Caco-2 (cell line): ENCODE data around the gene LRRFIP1. TPM values are rescaled to one million over a fixed set of nuclear protein-coding genes. Genes with fewer than 3 reads are reported as not detected.

Source experiments
- BruUV-seq: library from RNA; stranded (reverse); fragments of 400-500 nt; replicated peaks from 2 replicates; lab custom pipeline; 2021; lab: Mats Ljungman, UMichigan
- CTCF ChIA-PET: fragments of 300-600 bp; sonication (Branson Sonifier 250); formaldehyde crosslinking; loops from one replicate; lab custom pipeline; 2022; ENCODE audit warnings: antibody characterized with exemption; lab: Charles Lee
- POLR2A ChIA-PET: fragments of 300-600 bp; sonication (Branson Sonifier 250); formaldehyde crosslinking; loops from one replicate; lab custom pipeline; 2022; ENCODE audit warnings: antibody characterized with exemption; lab: Charles Lee
- DNase-seq, 2 experiments: peaks; one replicate each; pipeline versions ENCODE4 v3.0.0 to v3.0.0-alpha.2; 2020 to 2022
- H3K27me3 ChIP-seq: replicated peaks from 2 replicates; pipeline ENCODE4 v1.6.0; 2011; ENCODE audit warnings: low read length; ENCODE audit not compliant: control insufficient read depth, insufficient read depth
- H3K36me3 ChIP-seq: 2 replicates; pipeline ENCODE4 v1.5.1; 2011; ENCODE audit warnings: low read length; ENCODE audit not compliant: control insufficient read depth, insufficient read depth
- H3K4me1 ChIP-seq: fragments of 250-450 bp; sonication (Bioruptor Pico); 2 replicates; pipeline ENCODE4 v1.5.1; 2020; ENCODE audit warnings: mild to moderate bottlenecking
- H3K4me3 ChIP-seq: 2 replicates; pipeline ENCODE4 v1.5.1; 2011; ENCODE audit warnings: low read depth, mild to moderate bottlenecking, control low read depth, low read length
- H3K9me3 ChIP-seq: fragments of 250-450 bp; sonication (Bioruptor Pico); 2 replicates; pipeline ENCODE4 v1.5.1; 2020; ENCODE audit warnings: mild to moderate bottlenecking, moderate library complexity
- H3K27ac Mint-ChIP-seq: one replicate; pipeline ENCODE4 v1.8.0; 2022; ENCODE audit warnings: mixed read lengths; ENCODE audit not compliant: unreplicated experiment
- H3K27me3 Mint-ChIP-seq: one replicate; pipeline ENCODE4 v1.8.0; 2022; ENCODE audit warnings: mixed read lengths; ENCODE audit not compliant: insufficient read depth, unreplicated experiment
- H3K36me3 Mint-ChIP-seq: one replicate; pipeline ENCODE4 v1.8.0; 2022; ENCODE audit warnings: mild to moderate bottlenecking, mixed read lengths; ENCODE audit not compliant: insufficient read depth, unreplicated experiment
- H3K4me1 Mint-ChIP-seq: one replicate; pipeline ENCODE4 v1.8.0; 2022; ENCODE audit warnings: low read depth, mixed read lengths; ENCODE audit not compliant: unreplicated experiment
- H3K4me3 Mint-ChIP-seq: one replicate; pipeline ENCODE4 v1.8.0; 2022; ENCODE audit warnings: mild to moderate bottlenecking, moderate library complexity, mixed read lengths; ENCODE audit not compliant: unreplicated experiment
- H3K9me3 Mint-ChIP-seq: one replicate; pipeline ENCODE4 v1.8.0; 2022; ENCODE audit warnings: mixed read lengths; ENCODE audit not compliant: unreplicated experiment
- CTCF ChIP-seq, 2 experiments: fragments of 200-600 bp in 1 of 2; IDR thresholded peaks; 1 replicate in 1 of 2; 2 replicates in 1 of 2; pipeline versions ENCODE4 v1.5.1 to v1.8.0; 2011 to 2022; ENCODE audit warnings: antibody characterized with exemption in 1 of 2, control low read depth in 1 of 2, inconsistent platforms in 1 of 2, low read depth in 1 of 2, low read length in 1 of 2, mild to moderate bottlenecking in 1 of 2, moderate library complexity in 1 of 2; ENCODE audit not compliant: insufficient read depth in 1 of 2, severe bottlenecking in 1 of 2, unreplicated experiment in 1 of 2
- intact Hi-C: fragments of 100-400 bp; cut with micrococcal nuclease; formaldehyde crosslinking; loops from one replicate; pipeline ENCODE4 v1.10.0; 2022; ENCODE audit not compliant: unreplicated experiment
- total RNA-seq: library from RNA; stranded (reverse); gene quantifications from 2 replicates; pipeline ENCODE4 v1.2.3, GENCODE V29; 2022

LRRFIP1 gene
- total RNA-seq, 1 experiment from 2014 or later = 37.1 TPM

- no TSS peak for BruUV-seq
- Histone ChIP-seq H3K9me3 (0 out of 2 replicates have a peak, but pooled peaks cover 3% of the 10 kb centered on the region), H3K36me3 (no peaks in the 10 kb centered on the region), H3K4me1 (no peaks in the 10 kb centered on the region), H3K4me3 (no peak overlapping the region), H3K27me3 (no peaks in the 10 kb centered on the region)
- intact Hi-C loops = no loop called here
- no peaks in the 10 kb centered on the region for H3K27me3 Mint-ChIP-seq
- no peak overlapping the region for H3K4me3 Mint-ChIP-seq
- H3K27ac Mint-ChIP-seq = no peak overlapping the region
- H3K36me3 Mint-ChIP-seq = peaks cover 5% of the 10 kb centered on the region
- no peaks in the 10 kb centered on the region for H3K4me1 Mint-ChIP-seq
- POLR2A ChIA-PET = no interaction called here
- peaks cover 9% of the 10 kb centered on the region for H3K9me3 Mint-ChIP-seq
- DNase-seq = no peak
- no peak for TF ChIP-seq CTCF (IDR thresholded peaks at IDR 0.05; ENCODE audit: insufficient read depth in 1 of 2, low read depth in 1 of 2, low read length in 1 of 2, severe bottlenecking in 1 of 2, unreplicated experiment in 1 of 2)
- CTCF ChIA-PET = no interaction called here
These were observed 10.8 kb downstream of the LRRFIP1 start for GRCh38 chr2:237638176-237638575.

GRCh38 chr2:237639052-237639835, 11.9 kb downstream of the LRRFIP1 start:
- ChIA-PET POLR2A (no interaction called here), CTCF (no interaction called here)
- H3K4me1 ChIP-seq = no peaks in the 10 kb centered on the region
- no peaks in the 10 kb centered on the region for H3K36me3 ChIP-seq
- Mint-ChIP-seq H3K27me3 (no peaks in the 10 kb centered on the region), H3K36me3 (peaks cover 5% of the 10 kb centered on the region), H3K27ac (no peak overlapping the region), H3K4me1 (no peaks in the 10 kb centered on the region), H3K9me3 (peaks cover 9% of the 10 kb centered on the region), H3K4me3 (no peak overlapping the region)
- no TSS peak for BruUV-seq
- 0 out of 2 replicates have a peak, but pooled peaks cover 3% of the 10 kb centered on the region for H3K9me3 ChIP-seq
- intact Hi-C loops = no loop called here
- no peak for DNase-seq
- no peaks in the 10 kb centered on the region for H3K27me3 ChIP-seq
- no peak for TF ChIP-seq CTCF (IDR thresholded peaks at IDR 0.05; ENCODE audit: insufficient read depth in 1 of 2, low read depth in 1 of 2, low read length in 1 of 2, severe bottlenecking in 1 of 2, unreplicated experiment in 1 of 2)
- H3K4me3 ChIP-seq = no peak overlapping the region

GRCh38 chr2:237639836-237640220, 12.4 kb downstream of the LRRFIP1 start:
- no peak for DNase-seq
- BruUV-seq = no TSS peak
- H3K4me3 ChIP-seq = no peak overlapping the region
- Mint-ChIP-seq H3K4me3 (no peak overlapping the region), H3K27ac (no peak overlapping the region), H3K36me3 (peaks cover 5% of the 10 kb centered on the region), H3K9me3 (peaks cover 5% of the 10 kb centered on the region), H3K27me3 (no peaks in the 10 kb centered on the region), H3K4me1 (no peaks in the 10 kb centered on the region)
- H3K4me1 ChIP-seq = 0 out of 2 replicates have a peak, but pooled peaks cover under 1% of the 10 kb centered on the region
- intact Hi-C loops = no loop called here
- CTCF ChIA-PET = no interaction called here
- TF ChIP-seq CTCF (IDR thresholded peaks at IDR 0.05; ENCODE audit: insufficient read depth in 1 of 2, low read depth in 1 of 2, low read length in 1 of 2, severe bottlenecking in 1 of 2, unreplicated experiment in 1 of 2) = no peak
- H3K36me3 ChIP-seq = no peaks in the 10 kb centered on the region
- no peaks in the 10 kb centered on the region for H3K9me3 ChIP-seq
- H3K27me3 ChIP-seq = no peaks in the 10 kb centered on the region
- POLR2A ChIA-PET = no interaction called here
